ENCODE data around the gene SLC66A1.

DNA sequence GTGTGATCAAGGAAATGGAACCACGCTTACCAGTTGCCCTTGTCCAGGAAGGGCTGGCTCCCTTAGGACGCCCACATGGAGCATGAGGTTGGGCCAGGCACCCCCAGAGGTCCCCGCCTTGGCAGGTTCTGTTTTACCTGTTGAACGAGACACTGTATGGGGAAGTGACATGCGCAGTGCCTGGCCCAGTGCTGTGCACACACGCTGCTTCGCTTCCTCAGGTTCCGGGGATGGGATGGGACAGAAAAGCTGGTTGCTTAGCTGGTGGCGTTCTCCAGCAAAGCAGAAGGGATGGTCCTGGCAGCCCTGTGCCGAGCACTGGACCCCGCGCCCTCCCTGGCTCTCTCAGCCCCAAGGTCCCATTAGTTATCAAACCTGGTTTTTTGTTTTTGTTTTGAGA is 20.7 kb downstream of the SLC66A1 start:
- no peak for TF ChIP-seq CTCF (IDR thresholded peaks at IDR 0.05; ENCODE audit: low read length)
- no peak for TF ChIP-seq EZH2phosphoT487 (IDR thresholded peaks at IDR 0.05; ENCODE audit: low read length)
- no peak for TF ChIP-seq EZH2 (optimal IDR thresholded peaks at IDR 0.05; ENCODE audit: low read depth, low read length)

Data from MM.1S (cell line).